HuH-7.5 (cell line): ENCODE data around the gene MXRA7.

Experiments
- DNase-seq: peaks from one replicate; pipeline ENCODE4 v3.0.0; 2011; ENCODE audit warnings: low spot score

MXRA7 gene

DNA sequence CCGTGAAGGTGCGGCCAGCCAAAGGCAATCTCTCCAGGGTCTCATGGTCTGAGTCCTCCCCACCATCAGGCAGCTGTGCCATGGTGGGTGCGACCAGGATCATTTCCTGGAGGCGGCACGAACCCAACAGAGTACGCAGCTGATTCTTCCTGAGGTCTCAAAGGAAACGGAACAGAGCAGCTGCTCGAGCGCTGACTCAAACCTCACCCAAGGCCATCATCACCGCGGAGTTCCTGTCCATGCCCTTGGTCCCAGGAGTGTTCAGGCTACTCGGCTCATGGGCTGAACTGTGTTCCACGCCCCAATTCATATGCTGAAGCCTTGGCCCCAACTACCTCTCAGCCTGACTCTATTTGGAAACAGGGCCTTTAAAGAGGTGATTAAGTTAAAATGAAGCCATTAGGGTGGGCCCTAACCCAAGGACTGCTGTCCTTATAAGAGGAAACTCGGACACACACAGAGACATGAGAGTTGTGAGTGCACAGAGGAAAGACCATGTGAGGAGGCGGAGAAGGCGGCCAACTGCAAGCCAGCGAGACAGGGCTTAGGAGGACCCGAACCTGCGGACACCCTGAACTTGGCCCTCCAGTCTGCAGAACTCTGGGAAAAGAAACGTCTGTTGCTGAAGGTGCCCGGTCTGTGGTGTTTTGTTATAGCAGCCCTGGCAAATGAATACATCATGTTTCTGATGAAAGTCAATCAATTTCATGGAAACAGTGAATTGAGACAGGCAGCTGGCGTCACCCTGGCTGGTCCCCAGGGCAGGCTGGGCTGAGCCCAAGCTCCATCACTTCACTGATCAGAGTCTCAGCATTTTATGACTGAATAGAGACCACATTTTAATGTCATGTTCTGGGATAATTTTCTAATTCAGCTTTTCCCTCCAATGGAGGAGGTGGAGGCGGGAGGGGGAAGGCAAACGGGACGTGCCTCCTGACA lies 13.7 kb downstream of the MXRA7 start:
- no peak for DNase-seq

DNA sequence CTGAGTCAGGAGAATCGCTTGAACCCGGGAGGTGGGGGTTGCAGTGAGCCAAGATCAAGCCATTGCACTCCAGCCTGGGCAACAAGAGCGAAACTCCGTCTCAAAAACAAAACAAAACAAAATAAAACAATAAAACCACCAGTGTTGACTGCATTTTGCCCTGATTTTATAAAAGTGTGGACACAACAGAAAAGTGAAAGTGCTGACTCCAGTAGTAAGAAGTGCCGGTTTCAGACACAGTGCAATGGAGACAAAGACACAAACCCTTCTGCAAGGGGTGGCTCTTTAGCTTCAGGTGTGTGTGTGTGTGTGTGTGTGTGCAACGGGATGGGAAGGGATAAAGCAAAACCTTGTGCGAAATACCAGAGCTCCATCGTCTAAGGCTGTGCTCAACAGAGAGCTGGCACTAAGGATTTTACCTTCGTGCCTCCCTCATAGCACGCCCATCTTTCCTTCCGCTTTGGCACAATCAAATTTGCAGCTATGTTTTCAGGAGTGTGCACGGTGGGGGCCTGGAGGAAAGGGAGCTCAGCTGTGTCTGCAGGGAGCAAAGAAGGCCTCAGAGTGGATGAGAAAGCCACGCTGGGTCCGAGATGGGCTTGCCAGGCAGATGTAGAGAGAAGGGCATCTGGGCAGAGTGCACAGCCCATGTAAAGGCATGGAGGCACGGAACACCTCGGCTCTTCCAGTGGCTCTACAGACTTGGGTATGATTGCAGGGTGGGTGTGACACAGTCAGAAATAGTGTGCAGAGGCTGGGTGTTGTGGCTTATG lies 15.5 kb downstream of the MXRA7 start:
- no peak for DNase-seq

DNA sequence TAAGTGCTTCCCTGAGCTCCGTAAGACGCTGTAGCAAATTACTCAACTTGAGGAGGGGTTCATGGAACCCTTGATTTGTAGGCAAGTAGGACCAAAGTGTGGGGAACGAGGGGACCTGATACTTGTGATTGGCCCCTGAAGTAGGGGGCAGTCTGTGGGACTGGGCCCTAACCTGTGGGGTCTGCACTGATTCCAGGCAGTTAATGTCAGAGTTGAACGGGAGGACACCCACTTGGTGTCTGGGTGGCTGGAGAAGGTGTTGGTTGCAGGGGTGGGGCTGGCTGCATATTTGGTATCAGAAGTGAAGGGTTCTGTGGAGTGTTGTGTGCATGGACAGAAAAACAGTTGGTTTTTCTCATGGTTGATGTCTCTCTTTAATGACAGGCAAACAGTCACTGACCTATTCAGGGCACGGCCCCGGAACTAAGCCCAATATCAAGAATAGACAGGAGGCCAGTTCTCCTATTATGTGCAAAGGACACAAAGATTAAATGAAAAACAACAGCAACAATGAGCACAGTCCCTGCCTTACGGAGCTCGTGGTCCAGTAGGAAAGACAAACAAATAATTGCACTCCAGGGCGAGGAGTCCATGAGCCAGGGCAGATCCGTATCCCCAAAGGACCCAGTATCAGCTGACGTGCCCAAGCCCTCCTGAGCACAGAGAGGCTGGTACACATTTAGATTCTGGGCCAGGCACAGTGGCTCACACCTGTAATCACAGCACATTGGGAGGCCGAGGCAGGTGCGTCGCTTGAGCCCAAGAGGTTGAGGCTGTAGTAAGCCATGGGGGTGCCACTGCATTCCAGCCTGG lies 19.2 kb downstream of the MXRA7 start:
- DNase-seq = no peak

DNA sequence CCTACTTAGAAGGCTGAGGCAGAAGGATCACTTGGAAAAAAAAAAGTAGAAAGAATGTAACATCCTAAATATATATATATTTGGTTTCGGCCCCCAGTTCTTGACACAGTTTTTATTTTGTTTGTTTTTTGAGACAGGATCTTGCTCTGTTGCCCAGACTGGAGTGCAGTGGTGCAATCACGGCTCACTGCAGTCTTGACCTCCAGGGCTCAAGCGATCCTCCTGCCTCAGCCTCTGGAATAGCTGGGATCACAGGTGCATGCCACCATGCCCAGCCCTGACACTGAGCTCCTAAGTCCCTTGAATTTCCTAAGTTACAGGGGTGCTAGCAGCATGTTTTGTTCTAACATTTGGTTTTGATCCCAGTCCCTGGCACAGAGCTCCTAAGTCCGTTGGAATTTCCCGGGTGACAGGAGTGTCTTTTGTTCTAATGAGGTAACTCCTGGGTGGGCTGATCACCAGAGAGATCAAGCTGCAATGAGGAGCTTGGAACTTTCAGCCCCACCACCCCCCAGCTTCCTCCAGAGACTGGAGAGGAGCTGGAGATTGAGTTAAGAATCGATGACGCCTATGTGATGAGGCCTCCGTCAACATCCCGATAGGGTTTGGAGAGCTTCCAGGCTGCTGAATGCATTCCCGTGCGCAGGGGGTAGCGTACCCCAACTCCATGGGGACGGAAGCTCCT lies 20.0 kb downstream of the MXRA7 start:
- no peak for DNase-seq

DNA sequence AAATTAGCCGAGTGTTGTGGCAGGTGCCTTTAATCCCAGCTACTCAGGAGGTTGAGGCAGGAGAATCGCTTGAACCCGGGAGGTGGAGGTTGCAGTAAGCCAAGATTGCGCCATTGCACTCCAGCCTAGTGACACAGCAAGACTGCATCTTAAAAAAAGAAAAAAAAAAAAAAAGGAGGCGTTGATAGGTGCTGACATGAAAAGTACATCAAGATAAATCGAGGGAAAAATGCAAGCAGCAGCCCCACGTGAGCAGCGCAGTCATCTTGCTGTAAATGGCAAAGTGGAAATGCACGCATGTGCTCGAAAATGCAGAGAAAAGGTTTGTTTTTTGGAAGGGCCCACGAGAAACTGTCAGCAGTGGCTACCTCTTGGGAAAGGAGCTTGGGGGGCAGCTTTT lies 20.9 kb downstream of the MXRA7 start:
- DNase-seq = no peak

DNA sequence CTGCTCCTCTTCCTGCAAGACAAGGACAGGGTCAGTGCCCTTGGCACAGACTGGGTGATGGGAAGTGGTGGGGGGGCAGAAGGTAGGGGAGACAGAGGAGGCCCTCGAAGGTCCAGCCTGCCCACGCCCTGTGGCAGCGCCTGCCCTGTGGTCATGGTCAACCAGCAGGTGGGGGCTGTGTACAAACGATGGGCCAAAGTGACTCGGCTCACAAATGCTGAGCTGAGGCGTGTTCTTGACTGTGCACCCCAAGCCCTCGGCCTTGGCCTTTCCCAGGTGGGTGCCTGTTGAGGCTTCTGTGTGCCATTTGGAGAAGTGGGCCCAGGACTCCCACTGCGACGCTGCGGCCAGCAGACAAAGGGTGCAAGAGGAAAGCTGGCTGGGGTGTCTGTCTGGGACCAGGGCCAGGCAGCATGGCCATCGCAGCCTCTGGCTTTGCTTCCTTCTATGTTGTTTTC lies 22.6 kb downstream of the MXRA7 start:
- DNase-seq = no peak

DNA sequence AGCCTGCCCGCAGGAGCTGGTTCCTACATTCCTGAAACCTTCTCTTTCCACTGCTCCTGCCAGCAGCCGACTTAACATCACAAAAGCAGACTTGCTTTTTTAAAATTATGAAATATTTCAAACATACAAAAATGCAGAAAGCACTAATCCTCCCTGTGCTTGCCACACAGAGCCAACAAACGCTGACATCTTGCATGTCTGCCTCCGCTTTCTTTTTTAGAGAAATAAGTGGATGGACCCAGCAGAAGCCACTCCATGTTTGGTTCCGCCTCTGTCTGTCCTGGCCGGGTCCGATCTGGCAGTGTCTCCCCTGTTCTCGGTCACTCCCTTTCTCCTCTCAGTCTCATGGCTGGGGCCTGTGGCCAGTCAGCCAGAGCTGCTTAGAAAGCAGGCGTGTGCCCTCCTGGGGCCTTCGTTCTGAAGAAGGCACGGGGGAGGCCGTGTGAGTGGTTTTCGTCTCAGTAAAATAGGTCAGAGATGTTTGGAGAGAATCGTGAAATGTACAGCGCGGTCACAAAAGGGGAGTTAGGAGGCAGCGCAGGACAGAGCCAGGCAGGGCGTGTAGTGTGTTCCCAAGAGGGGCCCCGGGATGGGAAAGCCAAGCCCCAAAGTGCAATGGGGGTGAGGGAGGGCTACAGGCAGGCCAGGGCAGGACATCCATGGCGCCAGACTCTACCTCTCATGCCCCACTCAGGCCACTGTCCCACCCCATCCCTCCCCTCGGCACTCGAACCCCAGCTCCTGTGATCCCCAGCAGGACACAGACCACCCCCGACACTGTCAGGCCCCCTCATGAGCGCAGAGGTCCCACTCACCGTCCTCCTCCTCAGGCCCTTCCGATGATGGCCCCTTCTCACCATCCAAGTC lies 23.2 kb downstream of the MXRA7 start:
- no peak for DNase-seq

DNA sequence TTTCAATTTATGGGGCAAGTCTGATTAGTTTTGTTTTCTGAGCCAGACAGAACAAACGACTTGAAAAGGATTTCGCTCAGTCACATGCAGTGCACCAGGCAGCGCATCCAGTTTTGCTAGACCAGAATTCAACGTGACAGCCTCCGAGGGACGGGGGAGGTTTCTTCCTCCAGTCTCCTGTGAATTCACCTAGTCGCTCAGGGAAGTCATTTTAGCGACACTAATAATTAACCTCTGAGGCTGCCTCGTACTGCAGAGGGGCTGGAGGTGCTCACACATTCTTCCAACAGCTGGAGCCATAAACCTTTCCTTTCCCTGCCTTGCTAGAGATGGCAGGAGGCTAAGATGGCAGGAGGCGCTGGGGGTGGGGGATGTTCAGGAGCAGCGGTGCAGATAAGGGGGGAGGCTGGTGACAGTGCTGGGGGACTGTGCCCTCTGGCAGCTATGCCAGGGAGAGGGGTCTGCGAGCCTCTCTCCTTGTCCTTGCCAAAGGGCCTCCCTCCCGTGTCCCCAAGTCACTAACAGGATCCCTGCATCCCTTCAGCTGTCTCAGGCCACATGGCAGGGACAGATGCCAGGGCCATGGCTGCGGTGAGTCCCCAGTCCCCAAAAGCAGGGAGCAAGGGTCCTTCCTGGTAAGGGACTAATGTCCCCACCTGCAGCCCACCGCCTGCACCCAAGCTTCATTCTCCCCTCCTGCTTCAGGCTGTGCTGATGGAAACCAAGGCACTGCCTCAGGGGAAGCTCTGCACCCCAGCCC lies 24.0 kb downstream of the MXRA7 start:
- DNase-seq = no peak

DNA sequence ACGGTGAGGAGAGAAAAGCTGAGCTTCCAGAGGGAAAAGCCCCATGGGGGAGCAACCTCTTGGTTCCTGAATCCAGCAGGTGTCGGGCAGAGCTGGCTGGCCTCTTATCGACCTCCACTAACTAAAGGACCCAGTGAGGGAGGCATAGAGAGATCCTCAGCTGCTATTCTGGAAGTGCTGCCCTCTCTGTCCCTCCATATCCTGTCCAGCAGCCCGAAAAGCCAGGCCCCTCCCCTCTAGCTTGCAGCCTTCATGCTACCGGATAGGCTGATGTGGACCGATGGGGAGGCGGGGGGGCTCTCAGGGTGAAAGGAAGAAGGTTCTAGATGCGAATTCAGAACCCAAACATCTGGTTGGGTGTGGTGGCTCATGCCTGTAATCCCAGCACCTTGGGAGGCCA lies 24.9 kb downstream of the MXRA7 start:
- DNase-seq = no peak

DNA sequence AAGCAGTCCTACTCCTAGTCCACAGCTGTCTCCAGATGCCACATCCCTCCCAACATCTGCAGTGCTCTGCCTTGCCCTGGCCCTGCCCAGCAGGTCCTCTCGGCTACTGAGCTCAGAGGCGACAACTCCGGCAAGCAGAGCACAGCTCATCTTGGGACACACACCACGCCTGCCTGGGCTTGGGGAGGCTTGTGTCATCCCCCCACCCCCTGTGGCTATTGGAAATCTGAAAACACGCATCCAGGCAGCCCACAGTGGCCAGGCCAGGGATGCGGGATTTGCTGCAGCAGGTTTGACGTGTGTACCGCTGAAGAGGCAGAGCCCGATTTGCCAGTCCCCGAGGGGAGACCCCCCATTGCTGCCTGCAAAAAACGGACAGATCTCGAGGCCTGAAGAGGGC lies 25.4 kb downstream of the MXRA7 start:
- no peak for DNase-seq

DNA sequence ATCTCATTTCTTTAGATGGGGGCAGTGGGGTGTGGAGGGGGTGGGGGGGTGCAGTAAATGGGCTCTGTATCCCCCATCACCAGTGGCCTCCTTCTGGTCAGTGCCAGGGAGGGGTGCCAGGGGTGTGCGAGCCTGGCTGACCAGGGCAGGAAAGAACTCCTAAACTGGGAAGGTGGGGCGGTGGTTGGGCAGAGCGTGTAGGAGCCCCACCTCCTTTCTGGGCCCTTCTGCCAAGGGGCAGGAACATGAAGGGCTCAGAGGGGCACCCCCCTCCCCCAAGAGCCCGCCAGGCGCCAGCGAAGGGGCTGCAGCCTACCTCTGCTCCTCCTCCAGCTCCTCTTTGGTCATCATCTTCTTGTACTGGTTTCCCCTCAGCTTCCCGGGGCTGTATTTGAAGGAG lies 26.0 kb downstream of the MXRA7 start:
- no peak for DNase-seq

DNA sequence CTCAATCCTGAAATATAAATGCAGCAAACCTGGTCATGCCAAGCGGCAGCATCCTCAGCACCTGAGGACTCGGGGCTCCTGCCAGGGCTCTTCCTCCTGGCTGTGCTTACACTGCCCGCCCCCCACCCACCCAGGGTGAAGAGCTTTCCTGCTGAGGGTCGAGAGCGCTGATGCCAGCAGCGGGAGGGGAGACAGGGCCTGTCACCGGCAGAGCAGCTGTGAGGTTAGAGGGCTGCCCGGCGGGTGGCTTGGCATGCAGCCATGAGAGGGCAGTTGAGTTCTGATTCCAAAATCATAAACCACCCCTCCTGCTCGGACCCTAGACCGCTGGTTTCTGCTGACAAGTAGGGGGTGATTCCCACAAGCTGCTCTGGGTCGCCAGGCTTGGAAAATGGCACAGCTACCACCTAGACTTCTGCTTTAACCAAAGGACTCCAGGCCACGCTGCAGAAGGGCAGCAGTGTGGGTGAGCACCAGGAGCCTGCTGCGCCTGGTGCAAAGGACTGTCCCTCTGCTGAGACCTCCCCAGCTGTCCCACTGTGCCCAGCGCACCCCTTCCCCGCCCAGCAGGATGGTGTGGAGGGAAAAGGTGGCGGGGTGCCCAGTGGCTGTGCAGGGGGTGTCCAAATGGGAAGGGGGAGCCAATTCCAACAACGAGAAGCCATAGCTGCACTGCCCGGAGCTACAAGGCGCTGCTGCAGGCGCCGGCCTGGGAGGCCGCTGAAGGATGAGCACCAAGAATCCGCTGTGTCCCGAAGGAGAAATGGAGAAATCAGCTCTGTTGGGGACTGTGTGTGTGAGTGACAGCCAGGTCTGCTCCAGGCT lies 26.6 kb downstream of the MXRA7 start:
- DNase-seq = no peak

DNA sequence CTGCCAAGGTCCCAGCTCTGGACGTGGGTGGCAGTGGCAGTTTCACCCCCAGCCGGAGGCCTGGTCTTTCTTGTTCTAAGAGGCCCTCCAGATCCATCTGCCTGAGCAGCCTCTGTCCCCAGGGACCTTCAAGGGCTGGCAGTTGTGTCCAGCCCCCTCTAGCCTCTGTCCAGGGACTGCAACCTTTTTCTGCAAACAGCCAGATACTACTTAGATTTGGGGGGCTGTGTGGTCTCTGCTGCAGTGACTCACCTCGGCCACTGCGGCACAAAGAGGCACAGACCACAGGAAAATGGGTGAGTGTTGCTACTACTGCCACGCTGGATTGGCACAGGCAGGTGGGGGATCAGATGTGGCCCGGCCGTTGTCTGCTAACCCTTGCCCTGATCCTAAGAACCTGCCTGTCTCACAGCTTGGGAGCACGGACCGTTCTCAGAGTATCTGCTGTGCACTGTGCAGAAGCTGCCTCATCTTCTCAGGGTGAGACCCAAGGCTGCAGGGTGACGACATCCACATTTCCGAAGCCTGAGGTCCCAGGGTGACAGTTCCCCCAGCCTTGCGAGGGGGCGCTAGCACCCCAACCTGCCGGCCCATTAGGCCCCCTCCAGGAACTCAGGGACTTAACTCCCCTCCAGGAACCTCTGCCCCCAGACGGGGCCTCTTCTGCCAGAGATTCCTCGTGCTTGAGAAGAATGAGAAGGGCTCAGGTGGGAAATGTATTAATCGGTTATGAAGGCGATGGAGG lies 27.6 kb downstream of the MXRA7 start:
- no peak for DNase-seq

DNA sequence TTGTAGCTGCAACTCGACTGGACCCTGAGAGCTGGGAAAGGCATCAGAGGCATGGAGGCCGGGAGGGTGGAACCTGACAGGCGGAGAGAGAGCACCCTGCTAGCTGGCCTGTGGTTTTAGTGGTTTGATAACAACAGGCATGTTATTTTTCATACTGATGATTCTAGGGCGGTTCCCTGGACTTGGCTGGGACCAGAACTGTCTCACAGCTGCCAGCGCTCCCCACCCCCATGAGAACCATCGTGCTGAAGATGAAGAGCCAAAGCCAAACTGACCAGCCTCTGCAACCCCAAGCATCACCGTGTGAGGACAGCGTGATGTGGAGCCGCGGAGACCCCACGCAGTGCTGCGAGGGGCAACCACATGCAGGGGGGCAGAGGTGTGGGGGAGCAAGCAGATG lies 28.5 kb downstream of the MXRA7 start:
- DNase-seq = no peak

DNA sequence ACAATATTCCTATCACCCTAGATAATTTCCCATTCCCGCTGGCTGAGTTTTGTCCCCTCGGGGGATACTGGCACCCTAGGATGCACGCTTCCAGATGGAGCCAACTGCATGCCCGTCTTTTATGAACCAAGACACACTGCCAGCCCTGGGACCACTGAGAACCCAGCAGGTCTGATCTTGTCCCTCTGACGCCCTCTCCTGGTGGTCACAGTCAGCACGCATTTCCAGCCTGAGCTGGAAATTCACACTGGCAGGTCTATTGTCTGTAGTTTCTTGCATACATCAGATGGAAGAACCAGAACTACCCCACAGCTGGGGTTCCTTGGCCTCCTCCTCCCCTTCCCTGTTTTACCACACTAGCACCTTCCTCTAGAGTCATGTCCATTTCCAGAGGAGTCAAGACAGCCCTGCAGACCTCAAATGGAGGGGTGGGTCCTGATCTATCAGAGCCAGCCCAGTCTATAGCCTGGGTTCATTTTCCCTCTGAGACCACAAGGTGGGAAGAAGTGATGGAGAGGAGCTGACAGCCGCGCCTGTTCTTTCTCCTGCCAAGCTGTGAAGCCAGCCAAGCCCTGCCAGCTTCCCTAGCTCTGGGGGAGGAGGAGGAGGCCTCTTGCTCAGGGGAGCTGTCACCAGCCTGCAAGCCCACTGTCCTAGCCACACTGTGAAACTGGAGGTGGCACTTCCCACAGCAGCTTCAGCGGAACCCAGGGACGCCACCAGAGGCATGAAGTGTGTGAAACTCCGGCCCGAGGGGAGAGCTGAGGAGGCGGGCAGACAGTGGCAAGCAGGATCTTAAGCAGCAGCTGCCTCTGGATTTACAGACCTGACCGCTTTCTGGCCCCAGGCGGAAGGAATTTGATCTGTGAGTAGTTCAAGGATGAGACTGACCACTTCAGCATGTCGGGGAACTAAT lies 29.3 kb downstream of the MXRA7 start:
- peak; percentile 81 for DNase-seq

DNA sequence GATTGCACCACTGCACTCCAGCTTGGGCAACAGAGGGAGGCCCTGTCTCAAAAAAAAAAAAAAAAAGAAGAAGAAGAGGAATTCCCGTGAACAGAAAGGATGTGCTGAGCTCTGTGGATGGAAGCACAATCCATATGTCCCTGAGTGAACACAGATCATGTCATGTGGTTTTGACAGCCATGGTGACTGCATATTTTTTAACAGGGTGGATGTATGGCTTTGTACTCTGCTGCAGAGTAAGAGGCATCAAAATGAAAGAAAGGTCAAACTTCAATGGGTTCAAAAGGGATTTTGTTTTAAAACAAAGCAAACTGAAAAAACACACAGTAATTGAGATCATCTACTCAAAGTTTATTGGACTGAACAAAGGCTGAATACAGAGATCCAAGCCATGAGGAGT lies 31.5 kb downstream of the MXRA7 start:
- DNase-seq = no peak

DNA sequence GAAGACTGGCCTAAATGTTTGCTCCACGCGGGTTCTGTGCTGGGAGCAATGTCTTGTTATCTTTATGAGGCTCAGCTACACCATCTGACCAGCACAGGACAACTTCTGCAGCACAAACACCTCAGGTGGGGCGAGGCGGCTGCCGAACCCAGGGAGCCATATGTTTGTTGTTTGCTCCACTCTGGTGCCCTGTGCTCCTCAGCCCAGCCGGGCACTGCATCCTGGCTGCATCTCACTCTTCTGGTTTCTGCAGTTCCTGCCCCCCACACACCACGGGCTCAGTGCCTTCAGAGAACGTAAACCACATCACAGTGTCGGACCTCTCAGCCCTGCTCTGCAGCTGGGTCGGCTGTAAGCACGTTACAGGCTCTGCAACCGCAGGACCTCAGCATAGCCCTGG lies 32.4 kb downstream of the MXRA7 start:
- DNase-seq = no peak
